Adipose tissue (tissue), 3 donors: ENCODE data around the gene KIF1A. TPM values are rescaled to one million over a fixed set of nuclear protein-coding genes. Genes with fewer than 3 reads are reported as not detected.
"Not testable (repeated sequence)": the region's sequence is repeated elsewhere in the genome, so short reads cannot be mapped to it uniquely, and the experiment has no call there.

Experiments used
- H3K27ac ChIP-seq: one replicate; pipeline ENCODE4 v1.5.1; 2013; ENCODE audit warnings: low read depth, low read length
- WGBS, 3 donors: extraction: QIAGEN DNeasy Blood & Tissue Kit; methylation state at CpG; one replicate each; pipeline ENCODE4 v1.1.7; 2013; 5-methylcytosine and 5-hydroxymethylcytosine counted together
- polyA plus RNA-seq, 3 donors: library from polyadenylated mRNA; stranded (reverse); fragments of 200-250 nt; gene quantifications; one replicate each; pipeline ENCODE4 v1.2.3, GENCODE V29; 2013
- donor health status: healthy with polysubstance abuse.
- donor health status: Bipolar disorder and iron deficiency.
- donor health status: healthy.

KIF1A gene
- polyA plus RNA-seq, 3 donors: 0.11 to 18.6 (median 0.18) TPM

GRCh38 chr2:240848900-240849680, 29.1 kb upstream of the KIF1A start:
- 78 to 85% (median 78%) methylated on average over 12 of the region's 12 CpGs for WGBS, 3 donors

GRCh38 chr2:240847817-240848216, 27.8 kb upstream of the KIF1A start:
- WGBS, 3 donors: 90 to 93% (median 92%) methylated on average over 11 to 13 of the region's 13 CpGs
- no peak overlapping the region for H3K27ac ChIP-seq

More at GRCh38 chr2:240848900-240849680, 29.1 kb upstream of the KIF1A start:
- no peak overlapping the region for H3K27ac ChIP-seq

GRCh38 chr2:240846873-240847595, 27.0 kb upstream of the KIF1A start:
- no peak overlapping the region for H3K27ac ChIP-seq
- 45 to 80% (median 63%) methylated on average over 5 of the region's 5 CpGs for WGBS, 3 donors

- not testable (repeated sequence) for H3K27ac ChIP-seq
- WGBS, 3 donors: 77 to 90% (median 88%) methylated on average over 2 of the region's 2 CpGs
These were observed 26.3 kb upstream of the KIF1A start for GRCh38 chr2:240846309-240846708.

- no peak overlapping the region for H3K27ac ChIP-seq
- WGBS, 3 donors: 38 to 44% (median 42%) methylated on average over 8 to 9 of the region's 9 CpGs
These were observed 20.5 kb upstream of the KIF1A start for GRCh38 chr2:240840435-240841060.

GRCh38 chr2:240839152-240840143, 19.4 kb upstream of the KIF1A start:
- no peak overlapping the region for H3K27ac ChIP-seq
- WGBS, 3 donors: 77 to 88% (median 84%) methylated on average over 28 of the region's 28 CpGs

GRCh38 chr2:240837621-240838020, 17.6 kb upstream of the KIF1A start:
- 65 to 75% (median 67%) methylated on average over 4 of the region's 4 CpGs for WGBS, 3 donors
- H3K27ac ChIP-seq: no peak overlapping the region

- 61 to 71% (median 63%) methylated on average over 17 of the region's 17 CpGs for WGBS, 3 donors
- no peak overlapping the region for H3K27ac ChIP-seq
These were observed 16.9 kb upstream of the KIF1A start for GRCh38 chr2:240836781-240837467.

- H3K27ac ChIP-seq: no peak overlapping the region
- WGBS, 3 donors: 78 to 85% (median 78%) methylated on average over 9 of the region's 9 CpGs
These were observed 15.5 kb upstream of the KIF1A start for GRCh38 chr2:240835528-240835927.

- no peak overlapping the region for H3K27ac ChIP-seq
- 78 to 91% (median 82%) methylated on average over 6 of the region's 6 CpGs for WGBS, 3 donors
These were observed 14.5 kb upstream of the KIF1A start for GRCh38 chr2:240834377-240834975.

- 76 to 87% (median 81%) methylated on average over 8 of the region's 8 CpGs for WGBS, 3 donors
- no peak overlapping the region for H3K27ac ChIP-seq
These were observed 13.8 kb upstream of the KIF1A start for GRCh38 chr2:240833724-240834285.

GRCh38 chr2:240832921-240833494, 13.0 kb upstream of the KIF1A start:
- WGBS, 3 donors: 70 to 76% (median 75%) methylated on average over 13 of the region's 13 CpGs
- no peak overlapping the region for H3K27ac ChIP-seq

GRCh38 chr2:240832205-240832727, 12.2 kb upstream of the KIF1A start:
- H3K27ac ChIP-seq: no peak overlapping the region
- WGBS, 3 donors: 2 to 4% (median 4%) methylated on average over 44 to 54 of the region's 54 CpGs

GRCh38 chr2:240831594-240832204, 11.7 kb upstream of the KIF1A start:
- WGBS, 3 donors: 6 to 14% (median 11%) methylated on average over 27 of the region's 27 CpGs
- no peak overlapping the region for H3K27ac ChIP-seq

- no peak overlapping the region for H3K27ac ChIP-seq
- 72 to 92% (median 80%) methylated on average over 4 of the region's 4 CpGs for WGBS, 3 donors
These were observed 5.5 kb upstream of the KIF1A start for GRCh38 chr2:240825476-240825875.
